ENCODE results near the gene GALK1. TPM values are rescaled to one million over a fixed set of nuclear protein-coding genes. Genes with fewer than 3 reads are reported as not detected.
A peak's percentile ranks its signal among the peaks of the same experiment; 100 is the strongest.

GALK1 gene
- total and polyA plus RNA-seq, 9 of the 15 experiments (the other 6 are each of a cell fraction or from before 2014, with no cell fraction given), result 0.45 to 51.6 (median 17.4) TPM

GRCh38 chr17:75778861-75779249 lies 13.9 kb upstream of the GALK1 start (continued):
- TF ChIP-seq MYC (IDR thresholded peaks at IDR 0.05; ENCODE audit: low read depth, low read length), result peak; percentile 31; the same call in 1 of the 2 replicates
- no peak for TF ChIP-seq MYC (CRISPR knock-in tag; IDR thresholded peaks at IDR 0.05; ENCODE audit: borderline replicate concordance, low read depth)
- TF ChIP-seq HDAC1 (IDR thresholded peaks at IDR 0.05), result peak in 1 of 2 experiments; percentile 52; a peak in 1 of 4 replicates
- no peak for TF ChIP-seq DPF2 (IDR thresholded peaks at IDR 0.05)
- no peak for TF ChIP-seq RCOR1 (IDR thresholded peaks at IDR 0.05; ENCODE audit: borderline replicate concordance in 1 of 2, low read depth in 2 of 2, low read length in 2 of 2)
- TF ChIP-seq CHCHD3 (CRISPR knock-in tag; IDR thresholded peaks at IDR 0.05), result no peak
- no peak for TF ChIP-seq SRSF7 (optimal IDR thresholded peaks at IDR 0.05; ENCODE audit: low read depth, low read length)
- TF ChIP-seq, protein P1, sequence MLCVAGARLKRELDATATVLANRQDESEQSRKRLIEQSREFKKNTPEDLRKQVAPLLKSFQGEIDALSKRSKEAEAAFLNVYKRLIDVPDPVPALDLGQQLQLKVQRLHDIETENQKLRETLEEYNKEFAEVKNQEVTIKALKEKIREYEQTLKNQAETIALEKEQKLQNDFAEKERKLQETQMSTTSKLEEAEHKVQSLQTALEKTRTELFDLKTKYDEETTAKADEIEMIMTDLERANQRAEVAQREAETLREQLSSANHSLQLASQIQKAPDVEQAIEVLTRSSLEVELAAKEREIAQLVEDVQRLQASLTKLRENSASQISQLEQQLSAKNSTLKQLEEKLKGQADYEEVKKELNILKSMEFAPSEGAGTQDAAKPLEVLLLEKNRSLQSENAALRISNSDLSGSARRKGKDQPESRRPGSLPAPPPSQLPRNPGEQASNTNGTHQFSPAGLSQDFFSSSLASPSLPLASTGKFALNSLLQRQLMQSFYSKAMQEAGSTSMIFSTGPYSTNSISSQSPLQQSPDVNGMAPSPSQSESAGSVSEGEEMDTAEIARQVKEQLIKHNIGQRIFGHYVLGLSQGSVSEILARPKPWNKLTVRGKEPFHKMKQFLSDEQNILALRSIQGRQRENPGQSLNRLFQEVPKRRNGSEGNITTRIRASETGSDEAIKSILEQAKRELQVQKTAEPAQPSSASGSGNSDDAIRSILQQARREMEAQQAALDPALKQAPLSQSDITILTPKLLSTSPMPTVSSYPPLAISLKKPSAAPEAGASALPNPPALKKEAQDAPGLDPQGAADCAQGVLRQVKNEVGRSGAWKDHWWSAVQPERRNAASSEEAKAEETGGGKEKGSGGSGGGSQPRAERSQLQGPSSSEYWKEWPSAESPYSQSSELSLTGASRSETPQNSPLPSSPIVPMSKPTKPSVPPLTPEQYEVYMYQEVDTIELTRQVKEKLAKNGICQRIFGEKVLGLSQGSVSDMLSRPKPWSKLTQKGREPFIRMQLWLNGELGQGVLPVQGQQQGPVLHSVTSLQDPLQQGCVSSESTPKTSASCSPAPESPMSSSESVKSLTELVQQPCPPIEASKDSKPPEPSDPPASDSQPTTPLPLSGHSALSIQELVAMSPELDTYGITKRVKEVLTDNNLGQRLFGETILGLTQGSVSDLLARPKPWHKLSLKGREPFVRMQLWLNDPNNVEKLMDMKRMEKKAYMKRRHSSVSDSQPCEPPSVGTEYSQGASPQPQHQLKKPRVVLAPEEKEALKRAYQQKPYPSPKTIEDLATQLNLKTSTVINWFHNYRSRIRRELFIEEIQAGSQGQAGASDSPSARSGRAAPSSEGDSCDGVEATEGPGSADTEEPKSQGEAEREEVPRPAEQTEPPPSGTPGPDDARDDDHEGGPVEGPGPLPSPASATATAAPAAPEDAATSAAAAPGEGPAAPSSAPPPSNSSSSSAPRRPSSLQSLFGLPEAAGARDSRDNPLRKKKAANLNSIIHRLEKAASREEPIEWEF (CRISPR knock-in tag; IDR thresholded peaks at IDR 0.05), result no peak
- TF ChIP-seq, protein P2, sequence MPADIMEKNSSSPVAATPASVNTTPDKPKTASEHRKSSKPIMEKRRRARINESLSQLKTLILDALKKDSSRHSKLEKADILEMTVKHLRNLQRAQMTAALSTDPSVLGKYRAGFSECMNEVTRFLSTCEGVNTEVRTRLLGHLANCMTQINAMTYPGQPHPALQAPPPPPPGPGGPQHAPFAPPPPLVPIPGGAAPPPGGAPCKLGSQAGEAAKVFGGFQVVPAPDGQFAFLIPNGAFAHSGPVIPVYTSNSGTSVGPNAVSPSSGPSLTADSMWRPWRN (IDR thresholded peaks at IDR 0.05; ENCODE audit: low read depth), result no peak
- TF ChIP-seq XRCC4 (IDR thresholded peaks at IDR 0.05; ENCODE audit: extremely low read depth, insufficient read depth, insufficient read length), result no peak
- TF ChIP-seq THRAP3 (IDR thresholded peaks at IDR 0.05; ENCODE audit: borderline replicate concordance), result 0 out of 2 replicates have a peak, but pooled peaks have one; percentile 2
- TF ChIP-seq, protein P3, sequence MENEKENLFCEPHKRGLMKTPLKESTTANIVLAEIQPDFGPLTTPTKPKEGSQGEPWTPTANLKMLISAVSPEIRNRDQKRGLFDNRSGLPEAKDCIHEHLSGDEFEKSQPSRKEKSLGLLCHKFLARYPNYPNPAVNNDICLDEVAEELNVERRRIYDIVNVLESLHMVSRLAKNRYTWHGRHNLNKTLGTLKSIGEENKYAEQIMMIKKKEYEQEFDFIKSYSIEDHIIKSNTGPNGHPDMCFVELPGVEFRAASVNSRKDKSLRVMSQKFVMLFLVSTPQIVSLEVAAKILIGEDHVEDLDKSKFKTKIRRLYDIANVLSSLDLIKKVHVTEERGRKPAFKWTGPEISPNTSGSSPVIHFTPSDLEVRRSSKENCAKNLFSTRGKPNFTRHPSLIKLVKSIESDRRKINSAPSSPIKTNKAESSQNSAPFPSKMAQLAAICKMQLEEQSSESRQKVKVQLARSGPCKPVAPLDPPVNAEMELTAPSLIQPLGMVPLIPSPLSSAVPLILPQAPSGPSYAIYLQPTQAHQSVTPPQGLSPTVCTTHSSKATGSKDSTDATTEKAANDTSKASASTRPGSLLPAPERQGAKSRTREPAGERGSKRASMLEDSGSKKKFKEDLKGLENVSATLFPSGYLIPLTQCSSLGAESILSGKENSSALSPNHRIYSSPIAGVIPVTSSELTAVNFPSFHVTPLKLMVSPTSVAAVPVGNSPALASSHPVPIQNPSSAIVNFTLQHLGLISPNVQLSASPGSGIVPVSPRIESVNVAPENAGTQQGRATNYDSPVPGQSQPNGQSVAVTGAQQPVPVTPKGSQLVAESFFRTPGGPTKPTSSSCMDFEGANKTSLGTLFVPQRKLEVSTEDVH (IDR thresholded peaks at IDR 0.05; ENCODE audit: low read depth, partially characterized antibody), result no peak
- no peak; the same call in 1 of the 2 replicates for TF ChIP-seq ZBTB7A (IDR thresholded peaks at IDR 0.05; ENCODE audit: borderline replicate concordance, control insufficient read depth, low read depth, low read length)
- TF ChIP-seq MAFK (IDR thresholded peaks at IDR 0.05; ENCODE audit: low read length), result no peak
- 0 out of 2 replicates have a peak, but pooled peaks have one; percentile 5 for TF ChIP-seq SMC3 (conservative IDR thresholded peaks at IDR 0.05; ENCODE audit: insufficient read depth, low read depth, low read length)
- 0 out of 2 replicates have a peak, but pooled peaks have one; percentile 51 for TF ChIP-seq ARID3B (CRISPR knock-in tag; IDR thresholded peaks at IDR 0.05; ENCODE audit: borderline replicate concordance)
- TF ChIP-seq KLF10 (CRISPR knock-in tag; IDR thresholded peaks at IDR 0.05), result no peak
- TF ChIP-seq NCOA4 (IDR thresholded peaks at IDR 0.05; ENCODE audit: partially characterized antibody), result no peak
- no peak for TF ChIP-seq MCM2 (IDR thresholded peaks at IDR 0.05; ENCODE audit: low read depth)

All from K562 (cell line).